Natural killer cell (primary cell): ENCODE data around the gene RAB15. TPM values are rescaled to one million over a fixed set of nuclear protein-coding genes. Genes with fewer than 3 reads are reported as not detected.
A peak's percentile ranks its signal among the peaks of the same experiment; 100 is the strongest.

Experiments
- ATAC-seq, 3 donors: fragments of 150-1000 bp in 2 of 3; fragments of 200-7000 bp in 1 of 3; cut with Tn5 transposase; 1 replicate in 1 of 3; 2 replicates in 2 of 3; pipeline ENCODE4 v1.10.0; 2021; ENCODE audit warnings: mild to moderate bottlenecking in 2 of 3, moderate library complexity in 2 of 3
- DNase-seq, 2 donors: peaks; one replicate each; pipeline versions ENCODE4 v3.0.0 to v3.0.0-alpha.2; 2013 to 2021; ENCODE audit warnings: mixed read lengths in 1 of 2
- H3K27ac ChIP-seq: one replicate; pipeline ENCODE4 v1.5.1; 2013; ENCODE audit warnings: mild to moderate bottlenecking, low read length
- H3K27me3 ChIP-seq: one replicate; pipeline ENCODE4 v1.6.1; 2013; ENCODE audit warnings: low read length; ENCODE audit not compliant: control insufficient read depth, insufficient read depth
- H3K36me3 ChIP-seq: one replicate; pipeline ENCODE4 v1.6.1; 2013; ENCODE audit warnings: low read length; ENCODE audit not compliant: control insufficient read depth, insufficient read depth
- H3K4me1 ChIP-seq: one replicate; pipeline ENCODE4 v1.6.1; 2013; ENCODE audit warnings: low read length; ENCODE audit not compliant: control insufficient read depth, insufficient read depth
- H3K4me3 ChIP-seq: one replicate; pipeline ENCODE4 v1.5.1; 2013; ENCODE audit warnings: low read length
- H3K9me3 ChIP-seq: one replicate; pipeline ENCODE4 v1.6.1; 2013; ENCODE audit warnings: low read length; ENCODE audit not compliant: control insufficient read depth, insufficient read depth
- H3K27ac Mint-ChIP-seq, 2 donors: one replicate each; pipeline ENCODE4 v1.8.0; 2022; ENCODE audit warnings: mild to moderate bottlenecking in 2 of 2, mixed read lengths in 2 of 2, moderate library complexity in 1 of 2
- H3K27me3 Mint-ChIP-seq, 2 donors: one replicate each; pipeline ENCODE4 v1.8.0; 2022; ENCODE audit warnings: low read depth in 2 of 2, mixed read lengths in 2 of 2
- H3K36me3 Mint-ChIP-seq: one replicate; pipeline ENCODE4 v1.8.0; 2022; ENCODE audit warnings: mixed read lengths
- H3K4me1 Mint-ChIP-seq, 2 donors: one replicate each; pipeline ENCODE4 v1.8.0; 2022; ENCODE audit warnings: mixed read lengths in 2 of 2
- H3K4me3 Mint-ChIP-seq: one replicate; pipeline ENCODE4 v1.8.0; 2022; ENCODE audit warnings: mild to moderate bottlenecking, moderate library complexity, mixed read lengths
- H3K9me3 Mint-ChIP-seq, 2 donors: one replicate each; pipeline ENCODE4 v1.8.0; 2022; ENCODE audit warnings: mixed read lengths in 2 of 2
- CTCF ChIP-seq: fragments of 200-600 bp; IDR thresholded peaks from one replicate; pipeline ENCODE4 v1.8.0; 2022; ENCODE audit warnings: antibody characterized with exemption
- WGBS: methylation state at CpG from one replicate; pipeline ENCODE4 v1.1.7; 2013; ENCODE audit warnings: missing lambda C conversion rate; ENCODE audit not compliant: insufficient coverage; 5-methylcytosine and 5-hydroxymethylcytosine counted together
- intact Hi-C: fragments of 100-400 bp; cut with micrococcal nuclease; formaldehyde crosslinking; loops from one replicate; pipeline ENCODE4 v1.14.2; 2022
- total RNA-seq, 4 donors: library from RNA; stranded (reverse); fragments of 120-200 nt in 1 of 4; gene quantifications; one replicate each; pipeline versions ENCODE4 v1.2.3 to v1.2.4, GENCODE V29; 2013 to 2022

Gene RAB15
- total RNA-seq, 3 donors from 2014 or later (not counting 1 experiment from before 2014, with no cell fraction given) = 0.82 to 3.2 (median 1.7) TPM

- no peak overlapping the region for H3K4me3 Mint-ChIP-seq
- intact Hi-C loops = no loop called here
- ATAC-seq (no peak), DNase-seq (no peak)
- peaks cover 19% of the 10 kb centered on the region for H3K36me3 ChIP-seq
- H3K9me3 ChIP-seq = no peaks in the 10 kb centered on the region
- peaks cover 54 to 57% of the 10 kb centered on the region in 2 donors for H3K4me1 Mint-ChIP-seq
- no peak for TF ChIP-seq CTCF
- 96% methylated on average over 5 of the region's 5 CpGs for WGBS
- no peaks in the 10 kb centered on the region for H3K9me3 Mint-ChIP-seq
- H3K27ac ChIP-seq = no peak overlapping the region
- no peaks in the 10 kb centered on the region for H3K27me3 ChIP-seq
- peaks cover 5% of the 10 kb centered on the region for H3K36me3 Mint-ChIP-seq
- peaks cover 14% of the 10 kb centered on the region for H3K4me1 ChIP-seq
- H3K27ac Mint-ChIP-seq = no peak overlapping the region
- no peak overlapping the region for H3K4me3 ChIP-seq
- H3K27me3 Mint-ChIP-seq = no peaks in the 10 kb centered on the region
Observed at GRCh38 chr14:64919618-64920017, 52.5 kb downstream of the RAB15 start.

GRCh38 chr14:64919215-64919614 is 52.9 kb downstream of the RAB15 start:
- no peak for ATAC-seq
- Histone ChIP-seq H3K27me3 (no peaks in the 10 kb centered on the region), H3K9me3 (no peaks in the 10 kb centered on the region), H3K36me3 (peaks cover 15% of the 10 kb centered on the region), H3K27ac (no peak overlapping the region), H3K4me3 (no peak overlapping the region), H3K4me1 (peaks cover 14% of the 10 kb centered on the region)
- no peak for TF ChIP-seq CTCF
- Mint-ChIP-seq H3K36me3 (peaks cover under 1% of the 10 kb centered on the region), H3K4me1 (peaks cover 57 to 60% of the 10 kb centered on the region in 2 donors), H3K27me3 (no peaks in the 10 kb centered on the region), H3K27ac (no peak overlapping the region), H3K9me3 (no peaks in the 10 kb centered on the region), H3K4me3 (no peak overlapping the region)
- intact Hi-C loops = no loop called here
- no peak for DNase-seq

GRCh38 chr14:64918216-64918615 is 53.9 kb downstream of the RAB15 start:
- no peak for TF ChIP-seq CTCF
- intact Hi-C loops = no loop called here
- ATAC-seq (no peak), DNase-seq (no peak)
- no peak overlapping the region for H3K27ac ChIP-seq
- no peak overlapping the region for H3K4me3 ChIP-seq
- WGBS = 100% methylated on average over 4 of the region's 4 CpGs
- H3K36me3 ChIP-seq = peaks cover 11% of the 10 kb centered on the region
- H3K27me3 Mint-ChIP-seq = no peaks in the 10 kb centered on the region
- H3K4me1 Mint-ChIP-seq = peaks cover 62 to 64% of the 10 kb centered on the region in 2 donors
- peaks cover 14% of the 10 kb centered on the region for H3K4me1 ChIP-seq
- no peaks in the 10 kb centered on the region for H3K9me3 ChIP-seq
- peak overlapping the region; percentile 5 to 60 for H3K27ac Mint-ChIP-seq
- no peaks in the 10 kb centered on the region for H3K36me3 Mint-ChIP-seq
- H3K9me3 Mint-ChIP-seq = no peaks in the 10 kb centered on the region
- no peaks in the 10 kb centered on the region for H3K27me3 ChIP-seq
- peak overlapping the region; percentile 32 for H3K4me3 Mint-ChIP-seq

- Histone ChIP-seq H3K4me3 (no peak overlapping the region), H3K36me3 (peaks cover 8% of the 10 kb centered on the region), H3K27ac (peak overlapping the region; percentile 19), H3K4me1 (peaks cover 14% of the 10 kb centered on the region), H3K27me3 (no peaks in the 10 kb centered on the region), H3K9me3 (no peaks in the 10 kb centered on the region)
- H3K27me3 Mint-ChIP-seq = no peaks in the 10 kb centered on the region
- peak overlapping the region; percentile 97 to 98 for H3K27ac Mint-ChIP-seq
- no peaks in the 10 kb centered on the region for H3K36me3 Mint-ChIP-seq
- peaks cover 51 to 63% of the 10 kb centered on the region in 2 donors for H3K4me1 Mint-ChIP-seq
- intact Hi-C loops = loop anchor here (1.0 to 2.0 kb wide), 2 partner anchors 13 to 71 kb away; partner anchors contain the start of gene FNTB
- no peak for TF ChIP-seq CTCF
- no peaks in the 10 kb centered on the region for H3K9me3 Mint-ChIP-seq
- no peak for ATAC-seq
- 83% methylated on average over 1 of the region's 2 CpGs for whole genome bisulfite sequencing
- peak overlapping the region; percentile 96 for H3K4me3 Mint-ChIP-seq
- DNase-seq = no peak
Observed at GRCh38 chr14:64915797-64916196, 56.3 kb downstream of the RAB15 start.
